GM12878 (cell line): Measurements from ENCODE around the gene COL18A1. TPM values are rescaled to one million over a fixed set of nuclear protein-coding genes. Genes with fewer than 3 reads are reported as not detected.

Source experiments
- ATAC-seq: fragments of 200-7000 bp; cut with Tn5 transposase; 3 replicates; pipeline ENCODE4 v1.9.1; 2020; ENCODE audit warnings: mild to moderate bottlenecking, moderate library complexity
- BruUV-seq: library from RNA; stranded (reverse); fragments of 400-500 nt; replicated peaks from 2 replicates; lab custom pipeline; 2021; lab: Mats Ljungman, UMichigan
- CTCF ChIA-PET: fragments of 300-600 bp; sonication (Branson Sonifier 250); formaldehyde crosslinking; extraction: SDS; loops from one replicate; lab custom pipeline; 2021; ENCODE audit warnings: inconsistent platforms; lab: Yijun Ruan, JAX
- POLR2A ChIA-PET: fragments of 350-600 bp; formaldehyde crosslinking; extraction: SDS; loops from one replicate; lab custom pipeline; 2021; ENCODE audit warnings: inconsistent platforms; lab: Charles Lee
- RAD21 ChIA-PET: fragments of 300-600 bp; sonication (Branson Sonifier 250); formaldehyde crosslinking; loops from one replicate; lab custom pipeline; 2023; ENCODE audit warnings: antibody characterized with exemption; ENCODE audit not compliant: unreplicated experiment; lab: Charles Lee
- SMC1A ChIA-PET: fragments of 300-600 bp; sonication (Branson Sonifier 250); formaldehyde crosslinking; loops from one replicate; lab custom pipeline; 2023; ENCODE audit not compliant: unreplicated experiment, uncharacterized antibody; lab: Charles Lee
- DNase-seq: peaks from one replicate; pipeline ENCODE4 v3.0.0-alpha.2; 2011; ENCODE audit warnings: low read depth, low spot score
- FAIRE-seq: peaks from 3 replicates; lab custom pipeline; 2011; peaks lifted over from hg19 to GRCh38; lab: Jason Lieb, UNC
- H2AFZ ChIP-seq: 2 replicates; pipeline ENCODE4 v1.6.0; 2011; ENCODE audit warnings: low read depth, low read length, control low read depth; ENCODE audit not compliant: control insufficient read depth
- H3K27ac ChIP-seq: 2 replicates; pipeline ENCODE4 v1.5.1; 2011; ENCODE audit warnings: control low read depth; ENCODE audit not compliant: control insufficient read depth, insufficient read depth
- H3K27me3 ChIP-seq, 2 experiments: replicated peaks in 1 of 2; 2 replicates each; pipeline versions ENCODE4 v1.6.0 to v1.6.1; 2011; ENCODE audit warnings: low read length in 1 of 2; ENCODE audit not compliant: control insufficient read depth in 2 of 2, insufficient read depth in 2 of 2
- H3K36me3 ChIP-seq, 2 experiments: 2 replicates each; pipeline ENCODE4 v1.5.1; 2011; ENCODE audit warnings: low read length in 1 of 2; ENCODE audit not compliant: control insufficient read depth in 2 of 2, insufficient read depth in 2 of 2
- H3K4me1 ChIP-seq: 2 replicates; pipeline ENCODE4 v1.6.1; 2011; ENCODE audit warnings: mild to moderate bottlenecking, low read length, moderate library complexity, mixed read lengths; ENCODE audit not compliant: control insufficient read depth, insufficient read depth
- H3K4me2 ChIP-seq: 2 replicates; pipeline ENCODE4 v1.6.0; 2011; ENCODE audit warnings: control low read depth; ENCODE audit not compliant: control insufficient read depth, insufficient read depth
- H3K4me3 ChIP-seq: fragments of 200-600 bp; sonication (generic); 2 replicates; pipeline ENCODE4 v1.5.1; 2016
- H3K79me2 ChIP-seq: 2 replicates; pipeline ENCODE4 v1.6.0; 2011; ENCODE audit warnings: low read length; ENCODE audit not compliant: control insufficient read depth, insufficient read depth
- H3K9ac ChIP-seq: 2 replicates; pipeline ENCODE4 v1.8.0; 2011; ENCODE audit warnings: low read length, control low read depth, mixed read lengths; ENCODE audit not compliant: control insufficient read depth, insufficient read depth
- H3K9me3 ChIP-seq: replicated peaks from 3 replicates; pipeline ENCODE4 v1.5.1; 2011; ENCODE audit warnings: mild to moderate bottlenecking, low read length; ENCODE audit not compliant: control insufficient read depth, insufficient read depth
- H4K20me1 ChIP-seq: 2 replicates; pipeline ENCODE4 v1.6.0; 2011; ENCODE audit not compliant: control insufficient read depth, insufficient read depth
- BRCA1 ChIP-seq: IDR thresholded peaks from 2 replicates; pipeline ENCODE4 v1.6.1; 2011; ENCODE audit warnings: low read depth, low read length, improper control_type of control experiment
- CBX3 ChIP-seq: fragments of 200-600 bp; sonication (generic); IDR thresholded peaks from 2 replicates; pipeline ENCODE4 v1.6.1; 2016; ENCODE audit warnings: low read depth, borderline replicate concordance
- CREB1 ChIP-seq: IDR thresholded peaks from 2 replicates; pipeline ENCODE4 v1.6.1; 2012; ENCODE audit warnings: low read depth, mild to moderate bottlenecking, inconsistent platforms
- CREM ChIP-seq: IDR thresholded peaks from 2 replicates; pipeline ENCODE4 v1.6.1; 2014; ENCODE audit warnings: antibody characterized with exemption, low read depth
- E4F1 ChIP-seq: fragments of 450-650 bp; IDR thresholded peaks from 2 replicates; pipeline ENCODE4 v1.6.1; 2018; ENCODE audit warnings: borderline replicate concordance, mild to moderate bottlenecking; ENCODE audit not compliant: partially characterized antibody
- ETV6 ChIP-seq, 2 experiments: fragments of 450-650 bp in 1 of 2; IDR thresholded peaks in 1 of 2; conservative IDR thresholded peaks in 1 of 2; 2 replicates each; pipeline ENCODE4 v1.6.1; 2014; ENCODE audit warnings: antibody characterized with exemption in 1 of 2, borderline replicate concordance in 1 of 2, low read depth in 1 of 2, mild to moderate bottlenecking in 1 of 2, moderate library complexity in 1 of 2
- KDM1A ChIP-seq: fragments of 200-600 bp; sonication (generic); IDR thresholded peaks from 2 replicates; pipeline ENCODE4 v1.6.1; 2016; ENCODE audit warnings: borderline replicate concordance
- RAD51 ChIP-seq: fragments of 450-650 bp; IDR thresholded peaks from 2 replicates; pipeline ENCODE4 v1.6.1; 2016; ENCODE audit warnings: moderate library complexity, mild to moderate bottlenecking, inconsistent platforms
- RB1 ChIP-seq: fragments of 450-650 bp; formaldehyde crosslinking; IDR thresholded peaks from 2 replicates; pipeline ENCODE4 v1.6.1; 2017; ENCODE audit warnings: mild to moderate bottlenecking, borderline replicate concordance
- RELA ChIP-seq: fragments of 450-650 bp; IDR thresholded peaks from 2 replicates; pipeline ENCODE4 v1.8.0; 2014; ENCODE audit warnings: borderline replicate concordance; ENCODE audit not compliant: partially characterized antibody
- RUNX3 ChIP-seq: IDR thresholded peaks from 2 replicates; pipeline ENCODE4 v1.6.1; 2012; ENCODE audit warnings: low read length, inconsistent platforms
- SKIL ChIP-seq: fragments of 450-650 bp; IDR thresholded peaks from 2 replicates; pipeline ENCODE4 v1.6.1; 2017; ENCODE audit warnings: mild to moderate bottlenecking, low read depth, inconsistent platforms; ENCODE audit not compliant: poor library complexity, severe bottlenecking
- STAT1 ChIP-seq: fragments of 450-650 bp; conservative IDR thresholded peaks from 2 replicates; pipeline ENCODE4 v1.6.1; 2014; ENCODE audit warnings: antibody characterized with exemption, mild to moderate bottlenecking
- WGBS: methylation state at CpG from one replicate; pipeline ENCODE4 v1.1.6; 2016; ENCODE audit warnings: low lambda C conversion rate; ENCODE audit not compliant: insufficient replicate concordance, insufficient coverage; ENCODE audit errors: missing lambda C conversion rate; 5-methylcytosine and 5-hydroxymethylcytosine counted together
- in situ Hi-C: fragments of 300-500 bp; cut with MboI; formaldehyde crosslinking; loops from 9 replicates; pipeline ENCODE4 v1.14.3; 2018; ENCODE audit warnings: mixed read lengths
- intact Hi-C: fragments of 100-400 bp; cut with micrococcal nuclease; formaldehyde crosslinking; loops from one replicate; pipeline ENCODE4 v1.14.2; 2022; ENCODE audit not compliant: unreplicated experiment
- polyA plus RNA-seq, 11 experiments: library from polyadenylated mRNA; depleted of rRNA in 4 of 11; unstranded in 6 of 11; stranded (reverse) in 5 of 11; fragments of >200 nt; fragmentation: Nextera tagmentation in 4 of 11; fragmentation: Illumina TruSeq in 1 of 11; extraction: Ambion mirVana in 4 of 11; extraction: Trizol in 1 of 11; gene quantifications; 1 replicate in 1 of 11; 2 replicates in 10 of 11; pipeline versions ENCODE4 v1.2.1 to v1.2.3, GENCODE V29; 2011 to 2016; ENCODE audit warnings: inconsistent platforms in 2 of 11, missing spikeins in 2 of 11, low read depth in 1 of 11
- total RNA-seq, 4 experiments: library from RNA; depleted of rRNA in 3 of 4; stranded (reverse); fragments of >200 nt in 3 of 4; fragmentation: Illumina TruSeq in 1 of 4; extraction: Trizol in 1 of 4; gene quantifications; 2 replicates each; pipeline versions ENCODE4 v1.2.1 to v1.2.3, GENCODE V29; 2013 to 2021

COL18A1 gene
- total and polyA plus RNA-seq, 10 of the 15 experiments (the other 5 are each of a cell fraction or from before 2014, with no cell fraction given), result under 0.01 to 0.49 (median 0.09) TPM; not detected in 3

- H3K27me3 ChIP-seq, result peaks cover 2 to 5% of the 10 kb centered on the region in 2 experiments; a peak in 2 of 4 replicates
- WGBS, result 39% methylated on average over 25 of the region's 32 CpGs
- ChIA-PET RAD21 (no interaction called here), POLR2A (interaction anchor here (0.6 kb wide), 1 partner anchor 103 kb away, joined by 5 read pairs; the partner anchor contains the start of gene POFUT2), CTCF (no interaction called here), SMC1A (no interaction called here)
- no TSS peak for BruUV-seq
- ATAC-seq (no peak), DNase-seq (no peak), FAIRE-seq (no peak)
- no peaks in the 10 kb centered on the region for H3K4me1 ChIP-seq
- no peaks in the 10 kb centered on the region for H4K20me1 ChIP-seq
- no peaks in the 10 kb centered on the region for H3K9me3 ChIP-seq
- H3K36me3 ChIP-seq, result no peaks in the 10 kb centered on the region
- no peak overlapping the region for H3K9ac ChIP-seq
- in situ Hi-C loops (no loop called here), intact Hi-C loops (no loop called here)
- H3K79me2 ChIP-seq, result no peaks in the 10 kb centered on the region
- H3K4me2 ChIP-seq, result no peak overlapping the region
- no peak overlapping the region for H2AFZ ChIP-seq
- no peak overlapping the region for H3K4me3 ChIP-seq
- no peak overlapping the region for H3K27ac ChIP-seq
- TF ChIP-seq CREM (no peak), E4F1 (no peak), RB1 (no peak), STAT1 (no peak), CREB1 (no peak), RUNX3 (no peak), ETV6 (conservative IDR thresholded peaks at IDR 0.05 in 1 of 2, IDR thresholded peaks at IDR 0.05 in 1 of 2; ENCODE audit: borderline replicate concordance in 1 of 2, low read depth in 1 of 2) (no peak), CBX3 (no peak), RAD51 (no peak), RELA (no peak), SKIL (no peak), BRCA1 (no peak), KDM1A (no peak)
These were observed 13.9 kb upstream of the COL18A1 start for GRCh38 chr21:45390831-45391742.
